GM10248 (cell line): ENCODE data around the gene RPL34.

ENCODE experiments used
- CTCF ChIA-PET: fragments of 300-600 bp; sonication (Branson Sonifier 250); formaldehyde crosslinking; extraction: SDS; loops from one replicate; lab custom pipeline; 2021; ENCODE audit warnings: antibody characterized with exemption; lab: Yijun Ruan, JAX
- POLR2A ChIA-PET: fragments of 350-650 bp; sonication (Branson Sonifier 250); formaldehyde crosslinking; extraction: SDS; loops from one replicate; lab custom pipeline; 2020; ENCODE audit warnings: antibody characterized with exemption; lab: Yijun Ruan, JAX
- DNase-seq: peaks from one replicate; pipeline ENCODE4 v3.0.0; 2012; ENCODE audit errors: extremely low spot score
- CTCF ChIP-seq: IDR thresholded peaks from 2 replicates; pipeline ENCODE4 v1.5.1; 2012; ENCODE audit warnings: mild to moderate bottlenecking, low read depth; ENCODE audit errors: extremely low read depth, missing control alignments, control extremely low read depth

RPL34 gene

DNA sequence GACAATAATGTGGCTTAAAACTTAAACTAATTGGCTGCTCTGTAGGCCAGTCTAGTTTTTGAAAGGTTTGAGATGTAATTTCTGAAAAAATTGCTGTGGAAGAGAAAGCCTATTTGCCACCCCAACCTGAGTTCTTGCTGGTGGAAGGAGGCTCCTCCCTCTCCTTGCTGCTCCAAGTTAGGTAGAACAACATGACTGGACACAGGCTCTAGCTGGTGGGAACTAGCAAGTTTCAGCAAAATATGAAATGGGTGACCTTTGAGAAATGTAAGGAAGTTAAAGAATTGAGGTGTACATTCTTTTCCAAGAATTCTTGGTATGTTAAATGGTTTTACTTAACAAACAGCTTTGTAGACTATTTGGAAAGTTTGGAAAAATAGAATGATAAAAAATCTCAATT lies 8.0 kb downstream of the RPL34 start:
- DNase-seq, result no peak
- ChIA-PET CTCF (interaction anchor here (1.1 to 1.7 kb wide), 3 partner anchors 11 to 598 kb away, joined by 3 to 7 read pairs (median 4); partner anchors contain the start of gene OSTC), POLR2A (interaction anchor here (0.6 kb wide), 2 partner anchors 21 to 28 kb away, joined by 3 to 7 read pairs; no protein-coding TSS in a partner anchor)
- TF ChIP-seq CTCF, result no peak

GRCh38 chr4:108635070-108635655 lies 14.8 kb downstream of the RPL34 start:
- ChIA-PET CTCF (interaction anchor here (1.1 to 2.7 kb wide), 3 partner anchors 12 to 62 kb away, joined by 3 to 9 read pairs (median 4); partner anchors contain the start of gene OSTC), POLR2A (interaction anchor here (0.9 to 1.0 kb wide), 2 partner anchors 15 kb away, joined by 3 to 4 read pairs; partner anchors contain the start of genes OSTC and RPL34)
- no peak for DNase-seq
- TF ChIP-seq CTCF, result no peak

DNA sequence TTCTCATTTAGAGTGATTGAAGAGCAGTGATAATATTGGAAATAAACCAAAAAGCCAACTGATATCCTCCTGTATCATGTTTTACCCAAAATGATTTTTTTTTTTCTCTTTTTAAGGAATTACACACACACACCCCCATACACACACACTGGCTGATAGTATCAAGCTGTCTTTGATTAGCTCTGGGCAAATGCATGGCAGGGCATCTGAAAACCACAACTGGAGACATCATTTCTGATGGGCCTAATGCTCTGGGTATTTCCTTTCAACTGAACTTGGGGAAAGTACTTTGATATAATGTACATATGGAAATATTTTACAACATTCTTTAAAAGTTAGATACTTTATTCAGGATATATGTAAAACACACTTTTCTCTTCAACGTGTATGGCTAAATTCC lies 15.9 kb downstream of the RPL34 start:
- DNase-seq, result no peak
- ChIA-PET CTCF (interaction anchor here (1.1 to 2.7 kb wide), 2 partner anchors 14 to 64 kb away, joined by 3 to 9 read pairs; partner anchors contain the start of gene OSTC), POLR2A (no interaction called here)
- TF ChIP-seq CTCF, result no peak

- CTCF ChIA-PET, result interaction anchor here (2.4 kb wide), 1 partner anchor 11 kb away, joined by 7 read pairs; no protein-coding TSS in a partner anchor
- POLR2A ChIA-PET, result no interaction called here
- DNase-seq, result no peak
- TF ChIP-seq CTCF, result no peak
These were observed 17.5 kb downstream of the RPL34 start for GRCh38 chr4:108637856-108638255.

GRCh38 chr4:108644237-108644636 lies 23.9 kb downstream of the RPL34 start:
- no peak for DNase-seq
- no peak for TF ChIP-seq CTCF
- POLR2A ChIA-PET, result no interaction called here
- CTCF ChIA-PET, result no interaction called here

- no peak for DNase-seq
These were observed 26.3 kb downstream of the RPL34 start for GRCh38 chr4:108646706-108647105.

More at GRCh38 chr4:108646706-108647105, 26.3 kb downstream of the RPL34 start:
- TF ChIP-seq CTCF, result no peak
- ChIA-PET CTCF (interaction anchor here (1.1 to 1.4 kb wide), 2 partner anchors 19 to 448 kb away, joined by 3 read pairs; no protein-coding TSS in a partner anchor), POLR2A (interaction anchor here (0.8 kb wide), 1 partner anchor 19 kb away, joined by 6 read pairs; no protein-coding TSS in a partner anchor)
